ENCODE measurements around the gene ZNF311.
"Not testable (repeated sequence)": the region's sequence is repeated elsewhere in the genome, so short reads cannot be mapped to it uniquely, and the experiment has no call there.

The ZNF311 gene

DNA sequence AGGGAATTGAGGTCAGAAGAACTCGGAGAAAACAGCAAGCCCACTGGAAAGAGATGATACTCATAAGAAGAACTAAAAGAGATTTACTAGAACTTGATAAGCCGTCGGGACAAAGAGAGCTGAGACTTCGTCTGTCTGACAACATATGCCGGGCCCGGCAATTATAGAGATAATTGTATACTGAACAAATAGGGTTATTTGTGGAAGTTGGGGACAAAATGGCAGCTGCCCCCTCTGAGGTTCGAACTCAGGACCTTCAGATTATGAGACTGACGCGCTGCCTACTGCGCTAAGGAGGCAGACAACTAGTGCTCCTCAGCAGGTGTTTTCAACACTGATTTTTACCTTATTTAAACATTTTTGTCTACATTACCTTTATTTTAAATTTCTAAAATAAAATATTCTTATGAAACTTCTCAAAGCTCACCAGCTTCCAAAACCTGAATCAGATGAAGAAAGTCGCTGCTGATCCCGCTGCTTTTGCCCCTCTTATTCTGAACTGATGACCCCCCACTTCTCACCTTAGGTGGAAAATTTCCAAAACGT lies 52.0 kb downstream of the ZNF311 start:
- TF ChIP-seq, protein P1, sequence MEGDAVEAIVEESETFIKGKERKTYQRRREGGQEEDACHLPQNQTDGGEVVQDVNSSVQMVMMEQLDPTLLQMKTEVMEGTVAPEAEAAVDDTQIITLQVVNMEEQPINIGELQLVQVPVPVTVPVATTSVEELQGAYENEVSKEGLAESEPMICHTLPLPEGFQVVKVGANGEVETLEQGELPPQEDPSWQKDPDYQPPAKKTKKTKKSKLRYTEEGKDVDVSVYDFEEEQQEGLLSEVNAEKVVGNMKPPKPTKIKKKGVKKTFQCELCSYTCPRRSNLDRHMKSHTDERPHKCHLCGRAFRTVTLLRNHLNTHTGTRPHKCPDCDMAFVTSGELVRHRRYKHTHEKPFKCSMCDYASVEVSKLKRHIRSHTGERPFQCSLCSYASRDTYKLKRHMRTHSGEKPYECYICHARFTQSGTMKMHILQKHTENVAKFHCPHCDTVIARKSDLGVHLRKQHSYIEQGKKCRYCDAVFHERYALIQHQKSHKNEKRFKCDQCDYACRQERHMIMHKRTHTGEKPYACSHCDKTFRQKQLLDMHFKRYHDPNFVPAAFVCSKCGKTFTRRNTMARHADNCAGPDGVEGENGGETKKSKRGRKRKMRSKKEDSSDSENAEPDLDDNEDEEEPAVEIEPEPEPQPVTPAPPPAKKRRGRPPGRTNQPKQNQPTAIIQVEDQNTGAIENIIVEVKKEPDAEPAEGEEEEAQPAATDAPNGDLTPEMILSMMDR (IDR thresholded peaks at IDR 0.05), result no peak
- Histone ChIP-seq H3K4me3 (peak overlapping the region; percentile 35), H3K27ac (no peak overlapping the region)
- DNase-seq (ENCODE audit: low spot score), result no peak

DNA sequence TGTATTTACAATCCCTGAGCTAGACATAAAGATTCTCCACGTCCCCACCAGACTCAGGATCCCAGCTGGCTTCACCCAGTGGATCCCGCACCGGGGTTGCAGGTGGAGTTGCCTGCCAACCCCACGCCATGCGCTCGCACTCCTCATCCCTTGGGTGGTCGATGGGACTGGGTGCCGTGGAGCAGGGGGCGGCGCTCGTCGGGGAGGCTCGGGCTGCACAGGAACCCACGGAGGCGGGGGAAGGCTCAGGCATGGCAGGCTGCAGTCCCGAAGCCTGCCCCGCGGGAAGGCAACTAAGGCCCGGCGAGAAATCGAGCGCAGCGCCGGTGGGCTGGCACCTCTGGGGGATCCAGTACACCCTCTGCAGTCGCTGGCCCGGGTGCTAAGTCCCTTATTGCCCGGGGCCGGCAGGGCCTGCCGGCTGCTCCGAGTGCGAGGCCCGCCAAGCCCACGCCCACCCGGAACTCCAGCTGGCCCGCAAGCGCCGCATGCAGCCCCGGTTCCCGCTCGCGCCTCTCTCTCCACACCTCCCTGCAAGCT lies 55.4 kb downstream of the ZNF311 start:
- not testable (repeated sequence) for H3K27ac ChIP-seq; H3K4me3 ChIP-seq; DNase-seq (ENCODE audit: low spot score)

DNA sequence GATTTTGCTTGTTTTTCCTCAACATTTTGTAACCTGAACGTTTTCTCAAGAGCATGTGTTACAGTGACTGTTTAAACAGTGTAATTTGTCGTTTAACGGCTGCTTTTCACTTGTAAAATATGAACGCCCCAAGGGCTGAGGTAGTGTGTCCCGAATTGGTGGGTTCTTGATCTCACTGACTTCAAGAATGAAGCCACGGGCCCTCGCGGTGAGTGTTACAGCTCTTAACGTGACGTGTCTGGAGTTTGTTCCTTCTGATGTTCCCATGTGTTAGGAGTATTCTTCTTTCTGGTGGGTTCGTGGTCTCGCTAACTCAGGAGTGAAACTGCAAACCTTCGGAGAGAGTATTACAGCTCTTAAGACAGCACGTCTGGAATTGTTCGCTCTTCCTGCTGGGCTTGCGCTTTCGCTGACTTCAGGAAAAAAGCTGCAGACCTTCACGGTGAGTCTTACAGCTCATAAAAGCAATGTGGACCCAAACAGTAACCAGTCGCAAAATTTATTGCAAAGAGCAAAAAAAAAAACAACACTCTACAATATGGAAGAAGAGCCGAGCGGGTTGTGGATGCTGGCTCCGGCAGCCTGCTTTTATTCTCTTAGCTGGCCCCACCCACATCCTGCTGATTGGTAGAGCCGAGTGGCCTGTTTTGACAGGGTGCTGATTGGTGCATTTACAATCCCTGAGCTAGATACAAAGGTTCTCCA lies 56.2 kb downstream of the ZNF311 start:
- Histone ChIP-seq H3K4me3 (no peak overlapping the region), H3K27ac (no peak overlapping the region)
- DNase-seq (ENCODE audit: low spot score), result no peak
- TF ChIP-seq, protein P1 (IDR thresholded peaks at IDR 0.05), result no peak

DNA sequence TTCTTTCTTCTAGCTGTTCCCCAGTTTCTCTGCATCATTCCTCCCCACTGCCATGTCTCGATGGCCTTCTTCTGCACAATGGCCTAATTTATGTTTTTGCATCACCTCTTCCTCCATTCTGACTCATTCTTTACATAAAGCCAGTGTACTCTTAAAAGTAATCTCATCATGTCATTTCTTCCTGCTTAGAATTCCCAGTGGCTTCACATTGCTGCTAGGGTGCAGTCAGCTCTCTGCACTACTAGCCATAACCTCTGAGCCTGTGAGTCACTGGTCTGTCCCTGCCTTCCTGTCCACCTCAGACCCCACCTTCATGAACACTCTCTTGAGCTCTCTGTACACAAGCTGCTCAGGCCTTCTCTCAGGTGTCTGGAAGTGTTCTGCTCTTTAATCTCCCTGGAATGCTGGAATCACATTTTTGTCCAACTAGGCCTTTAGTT lies 57.3 kb downstream of the ZNF311 start:
- TF ChIP-seq, protein P1 (IDR thresholded peaks at IDR 0.05), result no peak
- Histone ChIP-seq H3K27ac (no peak overlapping the region), H3K4me3 (no peak overlapping the region)
- DNase-seq (ENCODE audit: low spot score), result no peak

DNA sequence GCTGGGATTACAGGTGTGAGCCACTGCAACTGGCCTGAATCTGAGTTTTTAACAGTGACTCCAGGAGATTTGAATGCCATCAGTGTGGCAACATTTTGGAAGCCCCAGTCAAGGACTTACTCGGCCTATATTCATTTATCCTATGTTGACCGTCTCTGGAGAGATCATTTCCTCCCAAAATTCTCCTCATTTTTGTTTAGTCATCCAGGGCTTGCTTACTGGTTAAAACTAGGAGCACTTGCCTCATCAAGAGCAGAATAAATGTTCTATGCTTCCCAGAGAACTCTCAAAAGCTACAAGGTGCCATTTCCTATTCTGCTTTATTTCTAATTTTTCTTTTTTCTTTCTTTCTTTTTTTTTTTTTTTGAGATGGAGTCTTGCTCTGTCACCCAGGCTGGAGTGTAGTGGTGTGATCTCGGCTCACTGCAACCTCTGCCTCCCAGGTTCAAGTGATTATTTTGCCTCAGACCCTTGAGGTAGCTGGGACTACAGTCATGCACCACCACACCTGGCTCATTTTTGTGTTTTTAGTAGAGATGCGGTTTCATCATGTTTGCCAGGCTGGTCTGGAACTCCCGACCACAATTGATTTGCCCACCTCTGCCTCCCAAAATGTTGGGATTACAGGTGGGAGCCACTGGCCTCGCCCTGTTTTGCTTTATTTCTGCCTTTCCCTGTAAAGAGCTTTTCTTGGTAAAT lies 57.9 kb downstream of the ZNF311 start:
- Histone ChIP-seq H3K27ac (no peak overlapping the region), H3K4me3 (no peak overlapping the region)
- TF ChIP-seq, protein P1 (IDR thresholded peaks at IDR 0.05), result no peak
- DNase-seq (ENCODE audit: low spot score), result no peak

DNA sequence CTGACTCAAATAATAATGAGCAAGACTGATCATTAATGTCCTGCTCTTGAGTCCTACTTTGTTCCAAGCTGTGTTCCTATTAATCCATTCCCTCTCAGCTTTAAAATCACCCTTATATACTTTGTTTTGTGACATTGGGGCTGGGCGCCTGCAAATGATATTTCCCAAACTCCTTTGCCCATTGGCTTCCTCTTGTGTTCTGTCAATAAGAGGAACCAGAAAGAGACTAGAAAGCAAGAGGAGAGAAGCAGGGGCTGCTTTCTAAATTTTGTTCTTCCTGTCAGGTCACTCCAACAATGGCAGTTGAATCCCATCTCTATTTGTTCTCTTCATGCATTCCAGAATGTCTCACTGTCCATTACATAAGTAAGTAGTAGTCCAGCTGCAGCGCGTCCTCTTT lies 59.8 kb downstream of the ZNF311 start:
- DNase-seq (ENCODE audit: low spot score), result no peak
- TF ChIP-seq, protein P1 (IDR thresholded peaks at IDR 0.05), result no peak
- Histone ChIP-seq H3K4me3 (no peak overlapping the region), H3K27ac (no peak overlapping the region)
